Measurements from ENCODE around the gene SLIT3.

GRCh38 chr5:168668078-168668477, 632.9 kb downstream of the SLIT3 start:
- TF ChIP-seq CTCF (IDR thresholded peaks at IDR 0.05): no peak
- no peak for TF ChIP-seq POLR2A (IDR thresholded peaks at IDR 0.05)
